Activated CD8-positive, alpha-beta memory T cell treated with anti-CD3 and anti-CD28 coated beads, Interleukin-2, amount 10 ng/mL, durations not matched to agents 7 days and 5 days (primary cell): ENCODE data around the gene GRB10. TPM values are rescaled to one million over a fixed set of nuclear protein-coding genes. Genes with fewer than 3 reads are reported as not detected.

Experiments
- ATAC-seq: fragments of 150-1000 bp; cut with Tn5 transposase; one replicate; pipeline ENCODE4 v1.10.0; 2021; ENCODE audit warnings: moderate library complexity
- CTCF ChIA-PET: fragments of 350-600 bp; sonication (Branson Sonifier 250); formaldehyde crosslinking; loops from one replicate; lab custom pipeline; 2021; ENCODE audit warnings: antibody characterized with exemption; lab: Charles Lee
- DNase-seq: peaks from one replicate; pipeline ENCODE4 v3.0.0-alpha.2; 2020
- H3K27ac Mint-ChIP-seq: one replicate; pipeline ENCODE4 v1.8.0; 2021; ENCODE audit warnings: mild to moderate bottlenecking, mixed read lengths
- H3K27me3 Mint-ChIP-seq: one replicate; pipeline ENCODE4 v1.8.0; 2021; ENCODE audit warnings: mixed read lengths
- H3K36me3 Mint-ChIP-seq: one replicate; pipeline ENCODE4 v1.8.0; 2021; ENCODE audit warnings: mild to moderate bottlenecking, mixed read lengths
- H3K4me1 Mint-ChIP-seq: one replicate; pipeline ENCODE4 v1.8.0; 2021; ENCODE audit warnings: mixed read lengths
- H3K4me3 Mint-ChIP-seq: one replicate; pipeline ENCODE4 v1.8.0; 2021; ENCODE audit warnings: mild to moderate bottlenecking, moderate library complexity, mixed read lengths
- H3K9me3 Mint-ChIP-seq: one replicate; pipeline ENCODE4 v1.8.0; 2022; ENCODE audit warnings: low read depth, mixed read lengths
- total RNA-seq, 2 experiments: library from RNA; stranded (reverse); gene quantifications; one replicate each; pipeline ENCODE4 v1.2.3, GENCODE V29; 2021

Gene GRB10
- 1 to 10 TPM; 3.9 TPM for total RNA-seq

- Mint-ChIP-seq H3K9me3 (peaks cover 2% of the 10 kb centered on the region), H3K27me3 (peaks cover 66% of the 10 kb centered on the region), H3K4me1 (peaks cover 8% of the 10 kb centered on the region), H3K27ac (no peak within 1 kb of the TSS), H3K36me3 (peaks cover 1% of the 10 kb centered on the region), H3K4me3 (peak within 1 kb of the TSS; percentile 33)
- DNase-seq (no peak), ATAC-seq (peak; percentile 49)
- CTCF ChIA-PET: no interaction called here
Observed at GRCh38 chr7:50782375-50783208, at the start of gene GRB10. TSS of gene GRB10 (minus strand) at chr7:50782896. CDS start at chr7:50732322, 50,574 bp downstream.

- peaks cover 52% of the 10 kb centered on the region for H3K4me1 Mint-ChIP-seq
- H3K27me3 Mint-ChIP-seq: peaks cover 30% of the 10 kb centered on the region
- H3K9me3 Mint-ChIP-seq: peaks cover 2% of the 10 kb centered on the region
- ATAC-seq (no peak), DNase-seq (no peak)
- peaks cover 15% of the 10 kb centered on the region for H3K36me3 Mint-ChIP-seq
- CTCF ChIA-PET: no interaction called here
- H3K27ac Mint-ChIP-seq: no peak overlapping the region
- H3K4me3 Mint-ChIP-seq: no peak overlapping the region
Observed at GRCh38 chr7:50828801-50829200, 46.1 kb upstream of the GRB10 start.

DNA sequence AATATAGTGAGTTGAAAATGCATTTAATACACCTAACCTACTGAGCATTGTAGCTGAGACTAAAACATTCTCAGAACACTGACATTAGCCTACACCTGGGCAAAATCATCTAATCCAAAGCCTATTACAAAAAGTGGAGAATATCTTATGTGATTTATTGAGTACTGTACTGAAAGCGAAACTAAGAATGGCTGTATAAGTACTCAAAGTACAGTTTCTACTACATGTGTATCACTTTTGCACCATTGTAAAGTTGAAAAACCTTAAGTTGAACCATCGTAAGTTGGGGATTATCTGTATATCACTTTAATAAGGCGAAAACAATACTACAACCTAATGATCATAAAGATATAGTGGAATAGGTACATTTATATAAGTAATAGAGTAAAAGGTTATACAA, 45.4 kb upstream of the GRB10 start:
- Mint-ChIP-seq H3K9me3 (peaks cover 2% of the 10 kb centered on the region), H3K36me3 (peaks cover 15% of the 10 kb centered on the region)

DNA sequence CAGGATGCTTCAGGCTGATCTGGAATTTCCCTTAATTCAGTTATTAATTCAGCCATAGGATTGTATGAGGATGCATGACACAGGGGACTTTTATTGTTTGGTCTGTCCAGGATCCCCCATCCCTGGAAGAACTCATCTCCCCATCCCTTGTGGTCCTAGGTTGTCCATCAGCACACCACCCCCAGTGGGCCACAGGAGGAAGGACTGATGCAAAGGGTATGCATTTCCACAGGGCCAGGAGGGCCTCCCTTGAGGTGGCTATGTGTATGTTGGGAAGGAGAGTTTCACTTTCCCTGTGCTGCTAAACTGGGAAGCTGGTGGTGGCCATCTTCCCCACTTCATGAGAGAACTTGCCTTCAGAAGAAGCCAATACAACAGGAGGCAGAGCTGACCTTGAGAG, 44.6 kb upstream of the GRB10 start:
- peaks cover 2% of the 10 kb centered on the region for H3K9me3 Mint-ChIP-seq
- peaks cover 37% of the 10 kb centered on the region for H3K4me1 Mint-ChIP-seq
- H3K27me3 Mint-ChIP-seq: peaks cover 30% of the 10 kb centered on the region
- no peak for DNase-seq
- peaks cover 15% of the 10 kb centered on the region for H3K36me3 Mint-ChIP-seq
- ATAC-seq: peak; percentile 18
- H3K4me3 Mint-ChIP-seq: no peak overlapping the region
- H3K27ac Mint-ChIP-seq: peak overlapping the region; percentile 50
- CTCF ChIA-PET: no interaction called here

More for the DNA sequence above, 45.4 kb upstream of the GRB10 start:
- H3K27me3 Mint-ChIP-seq: peaks cover 30% of the 10 kb centered on the region
- H3K4me3 Mint-ChIP-seq: no peak overlapping the region
- CTCF ChIA-PET: no interaction called here
- peaks cover 45% of the 10 kb centered on the region for H3K4me1 Mint-ChIP-seq
- ATAC-seq (no peak), DNase-seq (no peak)
- H3K27ac Mint-ChIP-seq: no peak overlapping the region

DNA sequence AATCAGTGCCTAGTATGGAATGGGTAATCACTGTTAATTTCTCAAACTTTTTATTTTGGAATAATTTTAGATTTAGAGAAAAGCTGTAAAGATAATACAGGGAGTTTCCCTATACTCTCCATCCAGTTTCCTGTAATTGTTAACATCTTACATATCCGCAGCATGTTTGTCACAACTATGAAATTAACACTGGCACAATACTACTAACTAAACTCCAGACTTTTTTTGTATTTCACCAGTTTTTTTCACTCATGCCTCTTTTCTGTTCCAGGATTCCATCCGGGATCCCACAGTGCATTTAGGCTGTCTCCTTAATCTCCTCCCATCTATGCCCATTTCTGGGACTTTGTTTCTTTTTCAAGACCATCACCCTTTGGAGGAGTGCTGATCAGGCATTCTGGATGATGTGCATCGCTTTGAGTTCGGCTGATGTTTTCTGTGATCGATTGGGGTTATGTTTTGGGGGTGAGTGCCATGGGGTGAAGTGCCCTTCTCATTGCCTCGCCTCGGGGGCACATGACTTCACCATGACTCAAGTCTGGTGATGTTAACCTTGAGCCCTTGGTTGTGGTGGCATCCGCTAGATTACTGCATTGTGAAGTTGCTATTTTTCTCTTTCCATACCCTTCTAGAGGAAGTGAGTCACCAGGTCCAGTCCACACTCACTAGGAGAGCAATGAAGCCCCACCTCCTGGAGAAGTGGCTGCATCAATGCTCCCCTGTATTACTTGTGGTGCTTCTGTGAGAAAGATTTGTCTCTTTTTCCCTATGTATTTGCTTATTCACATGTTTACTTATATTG, 43.9 kb upstream of the GRB10 start:
- DNase-seq: peak; percentile 84

GRCh38 chr7:50825465-50825864, 42.8 kb upstream of the GRB10 start:
- Mint-ChIP-seq H3K27me3 (peaks cover 34% of the 10 kb centered on the region), H3K27ac (no peak overlapping the region), H3K9me3 (no peaks in the 10 kb centered on the region), H3K4me3 (no peak overlapping the region), H3K36me3 (peaks cover 11% of the 10 kb centered on the region), H3K4me1 (peaks cover 28% of the 10 kb centered on the region)
- no peak for ATAC-seq
- CTCF ChIA-PET: no interaction called here
- DNase-seq: no peak

More for the DNA sequence above, 43.9 kb upstream of the GRB10 start:
- CTCF ChIA-PET: no interaction called here
- ATAC-seq: peak; percentile 96
- Mint-ChIP-seq H3K36me3 (peaks cover 15% of the 10 kb centered on the region), H3K4me3 (no peak overlapping the region), H3K27me3 (peaks cover 34% of the 10 kb centered on the region), H3K27ac (peak overlapping the region; percentile 65), H3K4me1 (peaks cover 30% of the 10 kb centered on the region), H3K9me3 (peaks cover 2% of the 10 kb centered on the region)

GRCh38 chr7:50824882-50825281, 42.2 kb upstream of the GRB10 start:
- H3K4me1 Mint-ChIP-seq: peaks cover 28% of the 10 kb centered on the region
- DNase-seq (no peak), ATAC-seq (no peak)
- peaks cover 8% of the 10 kb centered on the region for H3K36me3 Mint-ChIP-seq
- H3K9me3 Mint-ChIP-seq: no peaks in the 10 kb centered on the region
- H3K4me3 Mint-ChIP-seq: no peak overlapping the region
- CTCF ChIA-PET: no interaction called here
- peaks cover 34% of the 10 kb centered on the region for H3K27me3 Mint-ChIP-seq
- no peak overlapping the region for H3K27ac Mint-ChIP-seq

DNA sequence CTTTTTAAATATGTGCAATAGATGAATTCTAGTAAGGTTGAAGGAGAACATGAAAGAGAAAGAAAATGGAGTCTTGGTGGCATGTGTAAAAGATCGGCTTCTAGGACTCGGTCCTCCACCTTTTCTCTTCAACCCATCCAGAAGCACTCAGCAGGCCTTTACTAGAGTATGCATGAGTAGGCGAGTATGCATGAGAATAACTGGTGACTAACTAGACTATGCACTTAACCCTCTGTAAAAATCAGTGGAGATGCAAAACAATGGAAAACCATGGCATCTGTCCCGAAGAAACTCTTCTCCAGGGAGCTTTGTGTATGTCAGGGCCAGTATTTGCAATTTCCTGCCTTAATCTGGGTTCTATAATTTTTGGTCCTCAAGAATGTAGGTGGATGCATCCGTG, 40.0 kb upstream of the GRB10 start:
- ATAC-seq (no peak), DNase-seq (no peak)
- no peak overlapping the region for H3K27ac Mint-ChIP-seq
- no peaks in the 10 kb centered on the region for H3K9me3 Mint-ChIP-seq
- peaks cover 16% of the 10 kb centered on the region for H3K4me1 Mint-ChIP-seq
- H3K4me3 Mint-ChIP-seq: no peak overlapping the region
- peaks cover 45% of the 10 kb centered on the region for H3K27me3 Mint-ChIP-seq
- peaks cover 5% of the 10 kb centered on the region for H3K36me3 Mint-ChIP-seq
- CTCF ChIA-PET: no interaction called here

GRCh38 chr7:50822110-50822509, 39.4 kb upstream of the GRB10 start:
- no peak overlapping the region for H3K27ac Mint-ChIP-seq
- peaks cover 10% of the 10 kb centered on the region for H3K4me1 Mint-ChIP-seq
- H3K27me3 Mint-ChIP-seq: peaks cover 45% of the 10 kb centered on the region
- no peak overlapping the region for H3K4me3 Mint-ChIP-seq
- no peaks in the 10 kb centered on the region for H3K9me3 Mint-ChIP-seq
- CTCF ChIA-PET: no interaction called here
- ATAC-seq (no peak), DNase-seq (no peak)
- H3K36me3 Mint-ChIP-seq: peaks cover 5% of the 10 kb centered on the region

DNA sequence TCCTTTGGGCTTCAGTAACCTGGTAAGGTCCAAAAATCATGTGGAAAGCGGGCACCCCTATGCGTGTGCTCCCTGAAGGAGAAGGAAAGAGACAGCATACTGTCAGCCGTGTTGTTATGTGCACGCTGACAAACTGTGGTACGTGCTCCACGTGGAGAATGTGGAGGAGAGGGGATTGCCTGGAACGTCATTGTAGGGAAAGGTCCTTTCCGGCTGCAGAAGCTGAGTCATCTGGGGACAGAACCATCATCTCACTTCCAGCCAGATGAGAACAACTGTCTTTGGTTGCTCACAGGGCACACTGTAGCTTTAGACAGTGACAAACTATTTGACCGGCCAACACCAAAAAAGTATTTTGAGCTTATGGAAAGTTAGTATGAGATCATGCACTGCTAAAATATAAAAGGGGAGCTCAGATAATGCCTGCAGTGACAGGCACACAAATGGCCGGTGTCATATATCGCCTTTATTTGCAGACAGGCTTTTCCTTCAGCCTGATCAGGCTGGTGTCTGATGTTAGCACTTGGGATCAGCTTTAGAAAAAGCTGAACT, 38.8 kb upstream of the GRB10 start:
- H3K27me3 Mint-ChIP-seq: peaks cover 50% of the 10 kb centered on the region
- H3K9me3 Mint-ChIP-seq: no peaks in the 10 kb centered on the region
- H3K4me1 Mint-ChIP-seq: peaks cover 4% of the 10 kb centered on the region
- CTCF ChIA-PET: interaction anchor here (0.7 kb wide), 1 partner anchor 12 kb away, joined by 3 read pairs; no protein-coding TSS in a partner anchor
- H3K4me3 Mint-ChIP-seq: no peak overlapping the region
- ATAC-seq: no peak
- peaks cover 1% of the 10 kb centered on the region for H3K36me3 Mint-ChIP-seq
- no peak for DNase-seq
- no peak overlapping the region for H3K27ac Mint-ChIP-seq

DNA sequence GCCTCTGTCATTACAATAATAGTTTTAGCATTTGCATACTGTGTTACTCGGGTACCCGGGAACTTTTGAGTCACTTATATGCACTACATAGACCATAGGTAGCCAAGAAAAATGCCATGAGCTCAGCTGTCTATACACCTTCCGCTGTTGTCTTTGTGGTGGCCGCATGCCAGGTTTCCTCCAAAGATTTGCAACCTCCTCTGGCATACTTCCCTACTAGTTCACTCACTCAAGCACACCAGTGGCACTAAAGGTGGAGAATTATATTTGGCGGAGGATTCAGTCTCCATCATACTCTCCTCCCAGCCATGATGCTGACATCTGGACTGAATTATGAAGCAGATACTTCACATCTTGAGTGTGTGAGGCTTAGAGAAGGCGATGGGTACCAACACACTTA, 35.6 kb upstream of the GRB10 start:
- no peaks in the 10 kb centered on the region for H3K4me1 Mint-ChIP-seq
- CTCF ChIA-PET: no interaction called here
- ATAC-seq: no peak

DNA sequence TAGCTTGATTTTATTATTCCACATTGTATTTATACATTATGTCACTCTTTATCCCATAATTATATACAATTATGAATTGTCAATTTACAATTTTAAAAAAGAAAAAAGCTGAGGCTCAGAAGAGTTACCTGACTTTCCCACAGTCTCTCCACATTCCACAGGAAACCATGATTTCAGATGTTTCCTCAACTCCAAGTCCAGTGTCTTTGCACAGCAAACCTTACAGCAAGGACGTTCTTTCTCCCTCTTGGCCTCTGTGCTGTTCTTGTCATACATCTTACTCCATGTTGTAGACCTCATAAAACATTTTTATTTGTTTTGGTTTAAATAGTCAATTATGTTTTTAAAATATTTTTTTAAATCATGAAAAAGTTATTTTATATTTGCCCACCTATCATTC, 34.9 kb upstream of the GRB10 start:
- H3K27me3 Mint-ChIP-seq: peaks cover 54% of the 10 kb centered on the region
- H3K36me3 Mint-ChIP-seq: no peaks in the 10 kb centered on the region
- CTCF ChIA-PET: no interaction called here
- no peak overlapping the region for H3K27ac Mint-ChIP-seq
- no peaks in the 10 kb centered on the region for H3K9me3 Mint-ChIP-seq
- DNase-seq: no peak
- H3K4me3 Mint-ChIP-seq: no peak overlapping the region
- no peak for ATAC-seq
- no peaks in the 10 kb centered on the region for H3K4me1 Mint-ChIP-seq

More for the DNA sequence above, 35.6 kb upstream of the GRB10 start:
- no peak for DNase-seq
- Mint-ChIP-seq H3K4me3 (no peak overlapping the region), H3K27me3 (peaks cover 54% of the 10 kb centered on the region), H3K27ac (no peak overlapping the region), H3K36me3 (no peaks in the 10 kb centered on the region), H3K9me3 (no peaks in the 10 kb centered on the region)

DNA sequence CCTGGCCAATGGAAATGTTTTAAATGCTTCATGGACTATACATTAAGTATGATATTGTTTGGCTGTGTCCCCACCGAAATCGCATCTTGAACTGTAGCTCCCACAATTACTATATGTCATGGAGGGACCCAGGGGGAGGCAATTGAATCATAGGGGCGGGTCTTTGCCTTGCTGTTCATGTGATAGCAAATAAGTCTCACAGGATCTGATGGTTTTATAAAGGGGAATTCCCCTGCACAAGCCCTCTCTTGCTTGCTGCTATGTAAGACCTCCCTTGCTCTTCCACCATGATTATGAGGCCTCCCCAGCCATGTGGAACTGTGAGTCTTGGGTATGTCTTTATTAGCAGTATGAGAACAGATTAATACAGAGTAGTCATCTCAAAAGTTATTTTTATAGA, 32.4 kb upstream of the GRB10 start:
- Mint-ChIP-seq H3K4me3 (no peak overlapping the region), H3K9me3 (no peaks in the 10 kb centered on the region), H3K27ac (no peak overlapping the region), H3K27me3 (peaks cover 43% of the 10 kb centered on the region), H3K4me1 (no peaks in the 10 kb centered on the region), H3K36me3 (no peaks in the 10 kb centered on the region)
- no peak for ATAC-seq
- CTCF ChIA-PET: no interaction called here
- DNase-seq: no peak
